H1 (cell line): Measurements from ENCODE around the gene PGPEP1. TPM values are rescaled to one million over a fixed set of nuclear protein-coding genes. Genes with fewer than 3 reads are reported as not detected.
A peak's percentile ranks its signal among the peaks of the same experiment; 100 is the strongest.

Source experiments
- CTCF ChIA-PET: fragments of 300-600 bp; sonication (Branson Sonifier 250); formaldehyde crosslinking; loops from one replicate; lab custom pipeline; 2021; ENCODE audit not compliant: partially characterized antibody; lab: Charles Lee
- POLR2A ChIA-PET: fragments of 300-600 bp; sonication (Branson Sonifier 250); formaldehyde crosslinking; loops from one replicate; lab custom pipeline; 2021; ENCODE audit warnings: inconsistent platforms; ENCODE audit not compliant: partially characterized antibody; lab: Charles Lee
- DNase-seq, 2 experiments: peaks; one replicate each; pipeline versions ENCODE4 v3.0.0 to v3.0.0-alpha.2; 2010 to 2022; ENCODE audit warnings: low spot score in 2 of 2, low read depth in 1 of 2, mixed read lengths in 1 of 2
- FAIRE-seq: peaks from 2 replicates; lab custom pipeline; 2011; peaks lifted over from hg19 to GRCh38; lab: Jason Lieb, UNC
- H2AFZ ChIP-seq: 2 replicates; pipeline ENCODE4 v1.8.1; 2012; ENCODE audit warnings: low read length, inconsistent platforms
- H2AK5ac ChIP-seq: 2 replicates; pipeline ENCODE4 v1.6.1; 2013; ENCODE audit warnings: low read depth, low read length
- H2BK120ac ChIP-seq: replicated peaks from 2 replicates; pipeline ENCODE3; 2013; ENCODE audit warnings: low read depth, low read length, inconsistent platforms
- H2BK12ac ChIP-seq: 2 replicates; pipeline ENCODE4 v1.6.1; 2013; ENCODE audit warnings: low read depth, low read length
- H2BK15ac ChIP-seq: 2 replicates; pipeline ENCODE4 v1.6.1; 2013; ENCODE audit warnings: low read length
- H2BK20ac ChIP-seq: 2 replicates; pipeline ENCODE4 v1.6.1; 2013; ENCODE audit warnings: low read length
- H2BK5ac ChIP-seq: 2 replicates; pipeline ENCODE4 v1.6.1; 2013; ENCODE audit warnings: low read depth, low read length
- H3K14ac ChIP-seq: 2 replicates; pipeline ENCODE4 v1.6.1; 2013; ENCODE audit warnings: inconsistent platforms; ENCODE audit not compliant: insufficient read length
- H3K18ac ChIP-seq: 2 replicates; pipeline ENCODE4 v1.6.1; 2013; ENCODE audit warnings: low read length; ENCODE audit errors: extremely low read depth
- H3K23ac ChIP-seq: 2 replicates; pipeline ENCODE4 v1.6.1; 2013; ENCODE audit warnings: inconsistent platforms; ENCODE audit not compliant: insufficient read length
- H3K23me2 ChIP-seq: 2 replicates; pipeline ENCODE4 v1.6.1; 2013; ENCODE audit warnings: low read depth, low read length
- H3K27ac ChIP-seq: 2 replicates; pipeline ENCODE4 v1.6.1; 2011; ENCODE audit warnings: low read depth, low read length, inconsistent platforms
- H3K27me3 ChIP-seq, 4 experiments: replicated peaks in 1 of 4; 1 replicate in 1 of 4; 2 replicates in 3 of 4; pipeline versions ENCODE4 v1.6.1 to v1.8.1; 2011 to 2013; ENCODE audit warnings: low read length in 3 of 4, mild to moderate bottlenecking in 3 of 4, inconsistent platforms in 2 of 4, mixed read lengths in 2 of 4, moderate library complexity in 1 of 4; ENCODE audit not compliant: control insufficient read depth in 3 of 4, insufficient read depth in 3 of 4; ENCODE audit errors: extremely low read depth in 1 of 4
- H3K36me3 ChIP-seq, 4 experiments: 2 replicates each; pipeline versions ENCODE4 v1.6.1 to v1.8.1; 2011 to 2013; ENCODE audit warnings: mild to moderate bottlenecking in 4 of 4, low read length in 3 of 4, moderate library complexity in 2 of 4, control low read depth in 1 of 4, inconsistent platforms in 1 of 4; ENCODE audit not compliant: insufficient read depth in 4 of 4, control insufficient read depth in 2 of 4
- H3K4ac ChIP-seq: replicated peaks from 2 replicates; pipeline ENCODE3; 2013; ENCODE audit warnings: low read length, low read depth, mixed read lengths, inconsistent platforms; ENCODE audit not compliant: insufficient read length
- H3K4me1 ChIP-seq, 4 experiments: replicated peaks in 1 of 4; 1 replicate in 1 of 4; 2 replicates in 3 of 4; pipeline versions ENCODE4 v1.6.1 to v1.8.1; 2011 to 2013; ENCODE audit warnings: low read length in 3 of 4, inconsistent platforms in 2 of 4, mixed read lengths in 1 of 4; ENCODE audit not compliant: insufficient read depth in 4 of 4, control insufficient read depth in 3 of 4
- H3K4me2 ChIP-seq, 2 experiments: 2 replicates each; pipeline versions ENCODE4 v1.6.1 to v1.8.1; 2011 to 2013; ENCODE audit warnings: low read depth in 2 of 2, low read length in 2 of 2, control low read depth in 1 of 2, inconsistent platforms in 1 of 2, mild to moderate bottlenecking in 1 of 2; ENCODE audit not compliant: insufficient read depth in 1 of 2
- H3K4me3 ChIP-seq, 4 experiments: fragments of 200-600, 300-600 bp in 1 of 4; sonication (generic), shearing (Covaris generic), sonication (Bioruptor Twin) in 1 of 4; 2 replicates each; pipeline versions ENCODE4 v1.5.1 to v1.8.1; 2011 to 2016; ENCODE audit warnings: low read length in 4 of 4, low read depth in 3 of 4, control low read depth in 2 of 4, inconsistent platforms in 2 of 4, mild to moderate bottlenecking in 2 of 4, mixed read lengths in 1 of 4, moderate library complexity in 1 of 4; ENCODE audit not compliant: insufficient read depth in 2 of 4; ENCODE audit errors: extremely low read depth in 1 of 4
- H3K56ac ChIP-seq: replicated peaks from 2 replicates; pipeline ENCODE3; 2013; ENCODE audit warnings: low read depth, mild to moderate bottlenecking, mixed read lengths, low read length, inconsistent platforms; ENCODE audit not compliant: insufficient read length
- H3K79me1 ChIP-seq: 2 replicates; pipeline ENCODE4 v1.6.1; 2013; ENCODE audit warnings: low read depth, low read length, control low read depth
- H3K79me2 ChIP-seq, 2 experiments: 2 replicates each; pipeline versions ENCODE4 v1.6.1 to v1.8.1; 2012 to 2013; ENCODE audit warnings: low read length in 2 of 2, mild to moderate bottlenecking in 2 of 2, inconsistent platforms in 1 of 2; ENCODE audit not compliant: insufficient read depth in 2 of 2, control insufficient read depth in 1 of 2
- H3K9ac ChIP-seq, 4 experiments: replicated peaks in 1 of 4; 1 replicate in 1 of 4; 2 replicates in 3 of 4; pipeline versions ENCODE4 v1.6.1 to v1.8.1; 2011 to 2013; ENCODE audit warnings: low read depth in 3 of 4, low read length in 3 of 4, control low read depth in 2 of 4, mild to moderate bottlenecking in 2 of 4, moderate library complexity in 2 of 4, inconsistent platforms in 1 of 4; ENCODE audit errors: extremely low read depth in 1 of 4
- H3K9me3 ChIP-seq, 2 experiments: 2 replicates each; pipeline versions ENCODE4 v1.6.1 to v1.8.1; 2012 to 2013; ENCODE audit warnings: mild to moderate bottlenecking in 2 of 2, moderate library complexity in 2 of 2, control low read depth in 1 of 2, inconsistent platforms in 1 of 2, low read depth in 1 of 2, low read length in 1 of 2, mixed read lengths in 1 of 2; ENCODE audit not compliant: insufficient read depth in 2 of 2
- H4K20me1 ChIP-seq, 2 experiments: replicated peaks in 1 of 2; 2 replicates each; pipeline versions ENCODE3 to v1.8.1; 2011 to 2013; ENCODE audit warnings: inconsistent platforms in 2 of 2, low read length in 2 of 2, mild to moderate bottlenecking in 1 of 2; ENCODE audit not compliant: insufficient read depth in 2 of 2, control insufficient read depth in 1 of 2
- H4K5ac ChIP-seq: 2 replicates; pipeline ENCODE4 v1.6.1; 2013; ENCODE audit warnings: low read length, low read depth, mixed read lengths, inconsistent platforms; ENCODE audit not compliant: insufficient read length
- H4K8ac ChIP-seq: 2 replicates; pipeline ENCODE4 v1.8.0; 2013; ENCODE audit warnings: mild to moderate bottlenecking, moderate library complexity, low read length, inconsistent platforms; ENCODE audit not compliant: insufficient read depth; ENCODE audit errors: extremely low read depth
- H4K91ac ChIP-seq: replicated peaks from 2 replicates; pipeline ENCODE3; 2013; ENCODE audit warnings: low read length, mixed read lengths, inconsistent platforms; ENCODE audit not compliant: insufficient read length
- BCL11A ChIP-seq, 2 experiments: IDR thresholded peaks; one replicate each; pipeline ENCODE4 v1.6.1; 2011; ENCODE audit warnings: low read depth in 2 of 2, low read length in 2 of 2, mild to moderate bottlenecking in 2 of 2
- CREB1 ChIP-seq: IDR thresholded peaks from 2 replicates; pipeline ENCODE4 v1.6.1; 2012; ENCODE audit warnings: inconsistent platforms
- GABPA ChIP-seq: IDR thresholded peaks from 2 replicates; pipeline ENCODE4 v1.6.1; 2011; ENCODE audit warnings: mild to moderate bottlenecking, low read length, moderate library complexity, borderline replicate concordance; ENCODE audit not compliant: insufficient read depth
- POLR2AphosphoS5 ChIP-seq: IDR thresholded peaks from 2 replicates; pipeline ENCODE4 v1.6.1; 2011; ENCODE audit warnings: low read depth, low read length
- SIN3A ChIP-seq, 2 experiments: IDR thresholded peaks in 1 of 2; conservative IDR thresholded peaks in 1 of 2; 2 replicates each; pipeline ENCODE4 v1.6.1; 2011 to 2012; ENCODE audit warnings: low read length in 2 of 2, improper control_type of control experiment in 1 of 2, low read depth in 1 of 2, mild to moderate bottlenecking in 1 of 2
- SIRT6 ChIP-seq: IDR thresholded peaks from one replicate; pipeline ENCODE4 v1.7.1; 2012; ENCODE audit warnings: low read length, inconsistent platforms
- SIX5 ChIP-seq: IDR thresholded peaks from 2 replicates; pipeline ENCODE4 v1.6.1; 2011; ENCODE audit warnings: mild to moderate bottlenecking, low read depth, low read length
- SRF ChIP-seq: IDR thresholded peaks from 2 replicates; pipeline ENCODE4 v1.6.1; 2011; ENCODE audit warnings: mild to moderate bottlenecking, low read depth, low read length, moderate library complexity
- TAF1 ChIP-seq: IDR thresholded peaks from 2 replicates; pipeline ENCODE4 v1.6.1; 2011; ENCODE audit warnings: mild to moderate bottlenecking, low read depth, low read length
- YY1 ChIP-seq: IDR thresholded peaks from 2 replicates; pipeline ENCODE4 v1.6.1; 2011; ENCODE audit warnings: low read depth, mild to moderate bottlenecking, low read length
- WGBS, 2 experiments: shearing (Covaris generic) in 1 of 2; methylation state at CpG; one replicate each; pipeline versions ENCODE4 v1.1.6 to v1.1.7; 2013 to 2015; ENCODE audit warnings: low lambda C conversion rate in 2 of 2, mixed read lengths in 2 of 2, inconsistent platforms in 1 of 2, low coverage in 1 of 2, missing lambda C conversion rate in 1 of 2; ENCODE audit not compliant: insufficient replicate concordance in 2 of 2, insufficient coverage in 1 of 2, insufficient read length in 1 of 2; ENCODE audit errors: extremely low coverage in 1 of 2, missing lambda C conversion rate in 1 of 2; 5-methylcytosine and 5-hydroxymethylcytosine counted together
- polyA plus RNA-seq, 7 experiments: library from polyadenylated mRNA; depleted of rRNA in 3 of 7; stranded (reverse) in 5 of 7; unstranded in 2 of 7; fragments of >200 nt in 5 of 7; fragments of 200-250 nt in 2 of 7; gene quantifications; 1 replicate in 5 of 7; 2 replicates in 1 of 7; 4 replicates in 1 of 7; pipeline versions ENCODE4 v1.2.1 to v1.2.3, GENCODE V29; 2011 to 2013; ENCODE audit warnings: missing spikeins in 2 of 7, mixed read lengths in 2 of 7
- total RNA-seq: library from RNA; stranded (reverse); fragmentation: NEBNext Ultra II Directional; extraction: Animal tissue kit (Norgen Biotek cat#: 25700); gene quantifications from 2 replicates; pipeline ENCODE4 v1.2.1, GENCODE V29; 2021
- TF ChIP-seq, protein P1 (sequence below), 3 experiments: IDR thresholded peaks; 1 replicate in 2 of 3; 2 replicates in 1 of 3; pipeline versions ENCODE4 v1.5.1 to v1.6.1; 2011; ENCODE audit warnings: low read length in 3 of 3, mild to moderate bottlenecking in 3 of 3, inconsistent platforms in 2 of 3, low read depth in 1 of 3, moderate library complexity in 1 of 3; ENCODE audit not compliant: insufficient read depth in 1 of 3; ENCODE audit errors: control extremely low read depth in 1 of 3

PGPEP1 gene
- total and polyA plus RNA-seq, 2 of the 8 experiments (the other 6 are each of a cell fraction or from before 2014, with no cell fraction given): 17.0 to 33.4 TPM

DNA sequence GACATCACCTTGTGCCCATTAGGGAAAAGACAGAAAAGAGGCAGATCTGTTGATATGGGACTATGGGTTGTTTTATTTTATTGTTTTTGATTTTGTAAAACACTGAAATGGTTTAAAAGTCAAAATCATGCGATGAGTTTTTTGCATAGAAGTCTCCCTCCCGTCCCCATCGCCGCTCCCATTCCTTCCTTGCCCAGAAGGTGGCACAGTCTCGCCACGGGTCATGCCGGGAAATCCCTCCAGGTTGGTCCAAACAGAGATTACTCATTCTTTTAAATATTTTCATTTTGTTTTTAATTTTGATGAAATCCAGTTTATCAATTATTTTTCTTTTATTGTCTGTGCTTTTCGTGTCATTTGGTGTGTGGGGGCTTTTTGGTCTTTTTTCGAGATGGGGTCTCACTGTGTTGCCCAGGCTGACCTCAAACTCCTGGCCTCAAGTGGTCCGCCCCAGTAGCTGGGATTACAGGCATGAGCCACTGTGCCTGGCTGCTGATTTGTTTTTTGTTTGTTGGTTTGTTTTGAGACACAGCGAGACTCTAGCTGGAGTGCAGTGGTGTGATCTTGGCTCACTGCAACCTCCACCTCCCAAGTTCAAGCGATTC lies 9.2 kb downstream of the PGPEP1 start:
- FAIRE-seq (peak; percentile 13), DNase-seq (peak in 1 of 2 experiments; percentile 75)
- Histone ChIP-seq H3K9me3 (no peaks in the 10 kb centered on the region), H2AFZ (no peak overlapping the region), H2BK20ac (no peak overlapping the region), H2BK12ac (no peak overlapping the region), H4K91ac (no peak overlapping the region), H3K23me2 (no peaks in the 10 kb centered on the region), H3K79me1 (no peaks in the 10 kb centered on the region), H2BK120ac (no peak overlapping the region), H2BK15ac (no peak overlapping the region), H3K14ac (no peak overlapping the region), H3K4ac (no peak overlapping the region), H4K20me1 (no peaks in the 10 kb centered on the region), H2AK5ac (no peak overlapping the region), H3K4me1 (peaks cover 0 to 3% (median 2%) of the 10 kb centered on the region in 4 experiments; a peak in 4 of 7 replicates), H3K56ac (no peak overlapping the region), H3K27ac (no peak overlapping the region), H3K27me3 (no peaks in the 10 kb centered on the region), H2BK5ac (no peak overlapping the region), H3K4me2 (no peak overlapping the region), H3K9ac (no peak overlapping the region), H3K36me3 (no peaks in the 10 kb centered on the region), H3K23ac (no peak overlapping the region), H4K8ac (no peak overlapping the region), H3K79me2 (no peaks in the 10 kb centered on the region), H4K5ac (no peak overlapping the region), H3K18ac (no peak overlapping the region), H3K4me3 (no peak overlapping the region)
- WGBS, 2 experiments: 72% methylated on average over 12 of the region's 12 CpGs; no CpG with 5 or more reads in 1 of the 2 experiments
- CTCF ChIA-PET: interaction anchor here (0.8 to 6.1 kb wide), 34 partner anchors 8 to 204 kb away, joined by 3 to 132 read pairs (median 6); partner anchors contain the start of genes GDF15, PGPEP1 and SSBP4
- POLR2A ChIA-PET: interaction anchor here (0.6 to 2.0 kb wide), 3 partner anchors 68 to 987 kb away, joined by 3 to 6 read pairs (median 3); partner anchors contain the start of gene JUND
- TF ChIP-seq GABPA (no peak), SIN3A (conservative IDR thresholded peaks at IDR 0.05 in 1 of 2, IDR thresholded peaks at IDR 0.05 in 1 of 2; ENCODE audit: low read depth in 1 of 2, low read length in 2 of 2) (no peak), SRF (no peak), SIX5 (no peak), SIRT6 (no peak), CREB1 (no peak), BCL11A (IDR thresholded peaks at IDR 0.05; ENCODE audit: low read depth in 2 of 2, low read length in 2 of 2) (no peak), POLR2AphosphoS5 (no peak), TAF1 (no peak), YY1 (no peak)
- TF ChIP-seq, protein P1, sequence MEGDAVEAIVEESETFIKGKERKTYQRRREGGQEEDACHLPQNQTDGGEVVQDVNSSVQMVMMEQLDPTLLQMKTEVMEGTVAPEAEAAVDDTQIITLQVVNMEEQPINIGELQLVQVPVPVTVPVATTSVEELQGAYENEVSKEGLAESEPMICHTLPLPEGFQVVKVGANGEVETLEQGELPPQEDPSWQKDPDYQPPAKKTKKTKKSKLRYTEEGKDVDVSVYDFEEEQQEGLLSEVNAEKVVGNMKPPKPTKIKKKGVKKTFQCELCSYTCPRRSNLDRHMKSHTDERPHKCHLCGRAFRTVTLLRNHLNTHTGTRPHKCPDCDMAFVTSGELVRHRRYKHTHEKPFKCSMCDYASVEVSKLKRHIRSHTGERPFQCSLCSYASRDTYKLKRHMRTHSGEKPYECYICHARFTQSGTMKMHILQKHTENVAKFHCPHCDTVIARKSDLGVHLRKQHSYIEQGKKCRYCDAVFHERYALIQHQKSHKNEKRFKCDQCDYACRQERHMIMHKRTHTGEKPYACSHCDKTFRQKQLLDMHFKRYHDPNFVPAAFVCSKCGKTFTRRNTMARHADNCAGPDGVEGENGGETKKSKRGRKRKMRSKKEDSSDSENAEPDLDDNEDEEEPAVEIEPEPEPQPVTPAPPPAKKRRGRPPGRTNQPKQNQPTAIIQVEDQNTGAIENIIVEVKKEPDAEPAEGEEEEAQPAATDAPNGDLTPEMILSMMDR (IDR thresholded peaks at IDR 0.05; ENCODE audit: control extremely low read depth in 1 of 3, insufficient read depth in 1 of 3, low read depth in 1 of 3, low read length in 3 of 3): peak; percentile 76 to 87 (median 84)
